Pons (tissue), 1 donor: ENCODE results near the gene HLA-DPB1.

ENCODE experiments used
- DNase-seq: peaks from one replicate; pipeline ENCODE4 v3.0.0-alpha.2; 2016; ENCODE audit warnings: low spot score

HLA-DPB1 gene

GRCh38 chr6:33103776-33104175, 28.0 kb downstream of the HLA-DPB1 start:
- DNase-seq = no peak

GRCh38 chr6:33104887-33105286, 29.1 kb downstream of the HLA-DPB1 start:
- no peak for DNase-seq

DNA sequence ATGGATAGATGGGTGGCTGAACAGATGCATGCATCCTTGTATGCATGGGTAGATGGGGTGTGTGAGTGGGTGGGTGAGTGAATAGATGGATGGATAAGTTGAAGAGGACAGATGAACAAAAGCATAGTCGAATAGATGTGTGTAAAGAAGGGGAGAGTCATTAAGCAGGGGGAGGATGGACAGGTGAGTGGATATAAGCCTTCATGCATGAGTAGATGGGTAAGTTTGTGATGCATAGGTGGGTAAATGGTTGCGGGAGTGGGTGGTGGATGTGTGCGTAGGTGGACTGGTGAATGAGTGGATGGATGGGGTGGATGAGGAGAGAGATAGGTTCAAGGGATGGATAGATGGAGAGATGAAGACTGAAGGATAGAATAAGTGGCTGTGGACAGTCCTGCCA, 29.6 kb downstream of the HLA-DPB1 start:
- no peak for DNase-seq

GRCh38 chr6:33105916-33106871, 30.4 kb downstream of the HLA-DPB1 start:
- DNase-seq = no peak

- DNase-seq = no peak
Measured at GRCh38 chr6:33107641-33108040, 31.9 kb downstream of the HLA-DPB1 start.

DNA sequence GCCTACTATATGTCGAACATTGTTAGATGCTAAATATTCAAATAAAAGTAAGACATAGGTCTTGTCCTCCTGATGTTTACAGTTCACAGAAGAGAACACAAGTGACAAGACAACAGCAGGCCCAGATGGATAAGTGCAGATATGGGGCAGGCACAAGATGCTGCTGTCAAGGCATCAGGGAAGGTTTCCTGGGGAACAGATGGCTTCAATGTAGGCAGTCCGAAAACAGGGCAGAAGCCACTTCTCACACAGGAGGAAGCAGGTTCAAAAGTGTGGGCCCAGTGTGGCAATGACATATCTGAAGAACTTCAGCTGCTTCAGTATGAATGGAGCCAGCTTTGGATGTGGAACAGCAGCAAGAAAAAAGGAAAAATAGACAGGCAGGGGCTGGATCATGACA, 32.5 kb downstream of the HLA-DPB1 start:
- DNase-seq = no peak

DNA sequence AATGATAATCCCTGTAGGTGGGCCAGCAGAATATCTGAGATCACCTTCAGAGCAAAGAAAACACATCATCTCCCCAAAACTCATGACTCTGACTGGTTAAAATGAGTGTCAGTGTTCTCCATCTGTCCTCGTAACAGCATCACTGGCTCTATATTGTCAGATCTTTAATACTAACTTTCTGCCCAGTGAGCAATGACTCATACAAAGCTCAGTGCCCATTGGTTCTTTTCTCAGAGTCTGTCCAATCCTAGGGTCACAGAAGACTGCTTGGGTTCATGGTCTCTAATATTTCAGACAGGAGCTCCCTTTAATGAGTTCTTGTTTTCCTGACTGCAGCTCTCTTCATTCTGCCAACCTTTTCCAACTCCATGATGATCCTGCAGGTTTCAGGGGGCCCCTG, 36.4 kb downstream of the HLA-DPB1 start:
- peak; percentile 86 for DNase-seq

- no peak for DNase-seq
Measured at GRCh38 chr6:33113755-33114154, 38.0 kb downstream of the HLA-DPB1 start.

DNA sequence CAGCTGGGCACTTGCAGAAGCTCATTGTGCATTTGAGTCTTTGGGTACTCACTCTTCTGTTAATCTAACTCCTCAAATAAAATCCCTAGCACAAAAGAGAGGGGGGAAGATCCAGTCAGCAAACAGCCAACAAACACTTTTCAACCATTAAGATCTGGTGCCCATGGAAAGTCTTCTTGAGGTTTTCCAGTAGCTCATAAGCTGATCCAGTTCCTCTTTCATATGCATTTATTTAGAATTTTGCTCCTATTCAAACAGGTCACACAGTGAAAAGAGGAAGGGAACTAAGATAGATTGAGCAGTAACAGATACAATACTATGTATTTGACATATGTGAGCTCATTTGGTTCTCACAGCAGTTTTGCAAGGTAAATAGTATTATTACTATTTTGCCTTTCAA, 38.6 kb downstream of the HLA-DPB1 start:
- DNase-seq = no peak

DNA sequence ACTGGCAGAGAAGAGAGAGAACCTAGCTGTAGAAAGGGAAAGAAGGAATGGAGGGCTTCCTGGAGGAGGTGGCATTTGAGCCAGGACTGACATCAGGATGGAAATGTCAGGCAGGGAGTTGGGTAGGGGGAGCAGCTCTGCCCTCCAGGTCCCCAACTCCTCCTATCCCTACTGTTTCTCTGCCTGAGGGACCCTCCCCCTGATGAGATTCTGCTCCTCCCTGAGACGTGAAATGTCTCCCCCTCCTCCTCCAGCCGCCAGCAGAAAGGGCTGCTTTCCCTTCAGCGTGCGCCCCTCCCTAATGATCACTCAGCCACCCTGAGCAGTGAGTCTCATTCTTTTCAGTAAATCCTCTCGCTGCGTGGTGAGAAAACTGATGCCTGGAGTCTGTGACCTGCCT, 40.6 kb downstream of the HLA-DPB1 start:
- no peak for DNase-seq

GRCh38 chr6:33116841-33117711, 41.3 kb downstream of the HLA-DPB1 start:
- DNase-seq = no peak

GRCh38 chr6:33117811-33118277, 42.1 kb downstream of the HLA-DPB1 start:
- DNase-seq = no peak

- peak; percentile 64 for DNase-seq
Measured at GRCh38 chr6:33118525-33119123, 42.8 kb downstream of the HLA-DPB1 start.

- no peak for DNase-seq
Measured at GRCh38 chr6:33120001-33120400, 44.2 kb downstream of the HLA-DPB1 start.

DNA sequence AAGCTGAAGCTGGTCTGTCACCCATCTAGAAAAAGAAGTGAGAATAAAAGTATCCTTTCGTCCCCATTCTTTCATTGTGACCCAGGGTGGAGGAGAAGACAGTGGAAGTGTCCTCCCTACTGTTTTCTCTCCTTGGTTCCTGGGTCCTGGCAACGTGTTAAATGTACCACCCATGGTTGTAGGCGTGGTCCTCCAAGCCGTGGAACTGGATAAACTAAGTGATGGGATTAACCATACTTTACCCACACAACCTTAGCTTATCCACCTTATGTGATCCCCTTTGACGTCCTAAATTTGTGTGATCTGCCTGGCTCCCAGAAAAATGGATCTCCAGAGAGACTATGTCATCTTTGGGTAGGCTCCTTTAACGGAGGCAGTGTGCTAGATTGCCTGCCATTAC, 47.4 kb downstream of the HLA-DPB1 start:
- DNase-seq = no peak

DNA sequence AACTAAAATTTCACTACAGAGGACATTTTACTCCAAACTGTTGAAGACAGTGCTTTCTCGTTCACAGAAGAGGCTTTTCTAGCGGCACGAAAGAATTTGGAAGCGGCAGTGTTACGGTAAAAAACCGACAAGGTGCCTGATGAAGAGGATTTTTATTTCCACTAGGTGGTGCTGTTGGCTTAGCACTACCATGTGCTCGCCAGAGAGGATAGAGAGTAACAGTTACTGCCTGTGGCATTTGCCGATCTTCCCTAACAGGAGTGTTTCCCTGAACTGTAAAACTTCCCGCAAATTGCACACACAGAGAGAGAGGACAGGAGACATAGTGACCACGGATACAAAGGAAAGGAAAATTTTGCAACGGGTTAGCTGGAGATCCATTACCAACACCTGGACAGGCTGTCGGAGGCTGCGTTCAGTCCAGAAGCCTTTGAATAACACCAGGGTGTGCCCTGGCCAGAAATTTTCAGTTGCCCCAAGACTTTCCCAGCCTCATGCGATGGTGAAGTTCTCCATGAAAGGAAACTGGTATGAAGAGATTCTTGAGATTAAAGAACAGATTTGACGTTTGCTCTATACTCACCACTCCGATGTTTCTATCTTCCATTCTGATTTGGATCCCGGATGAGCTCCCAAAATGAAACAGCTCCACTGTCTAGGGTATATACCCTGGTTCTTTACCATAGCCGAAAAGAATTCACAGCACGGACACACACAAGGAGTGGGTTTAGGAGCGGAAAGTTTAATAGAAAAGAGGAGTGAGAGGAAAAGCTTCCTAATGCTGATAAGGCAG, 48.1 kb downstream of the HLA-DPB1 start:
- DNase-seq = peak; percentile 65

DNA sequence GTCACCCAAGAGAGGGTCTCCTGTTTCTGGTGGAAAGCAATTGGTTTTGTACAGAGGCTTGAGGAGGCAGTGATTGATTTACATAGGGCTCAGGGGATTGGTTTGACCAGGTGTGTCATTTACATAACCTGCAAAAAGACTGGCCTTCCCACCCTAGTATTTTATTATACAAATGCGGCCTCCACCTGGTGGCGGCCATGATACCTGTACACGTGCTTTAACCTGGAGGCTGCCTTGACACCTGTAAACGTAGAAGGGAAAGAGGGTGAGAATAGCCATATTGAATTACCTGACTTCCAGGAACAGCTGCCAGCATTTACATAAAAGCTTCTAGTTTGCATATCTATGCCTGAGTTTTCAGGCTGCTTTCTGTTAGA, 48.7 kb downstream of the HLA-DPB1 start:
- DNase-seq = no peak

DNA sequence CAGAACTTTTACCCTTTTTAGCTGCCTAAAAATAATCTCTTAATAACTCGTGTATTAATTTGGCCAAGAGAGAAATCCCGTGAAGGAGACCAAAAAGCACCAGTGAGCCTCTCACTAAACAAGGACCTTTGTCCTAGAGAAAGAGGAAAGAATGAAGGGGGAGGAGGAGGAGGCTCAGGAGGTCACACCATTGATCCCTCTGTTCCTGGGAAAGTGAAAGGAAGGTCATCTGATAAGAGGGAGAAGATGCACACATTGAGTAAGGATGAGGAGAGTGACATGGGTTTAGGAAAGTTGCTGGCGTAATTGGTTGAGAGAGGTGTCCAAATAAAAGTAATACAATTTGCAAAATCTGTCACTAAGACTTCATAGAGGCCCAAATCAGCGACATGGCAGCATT, 49.2 kb downstream of the HLA-DPB1 start:
- DNase-seq = no peak

GRCh38 chr6:33126101-33126714, 50.4 kb downstream of the HLA-DPB1 start:
- peak; percentile 46 for DNase-seq

DNA sequence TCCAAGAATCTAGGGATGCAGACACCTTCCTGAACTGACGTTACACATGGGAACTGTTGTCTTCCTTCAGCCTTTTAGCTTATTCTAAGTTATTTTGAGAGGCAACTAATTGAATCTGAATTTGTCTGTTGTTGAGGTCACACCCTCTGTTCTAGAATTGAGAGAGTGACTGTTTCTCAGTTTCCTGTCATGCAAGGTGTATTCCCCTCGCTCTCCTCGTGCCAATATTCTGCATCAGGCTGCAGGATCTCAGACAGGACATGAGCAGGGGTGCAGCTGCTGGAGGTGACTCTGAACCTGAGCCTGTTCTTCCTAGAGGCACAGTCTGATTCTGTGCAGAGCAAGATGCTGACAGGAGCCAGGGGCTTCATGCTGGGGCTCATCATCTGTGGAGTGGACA, 52.5 kb downstream of the HLA-DPB1 start:
- DNase-seq = no peak

DNA sequence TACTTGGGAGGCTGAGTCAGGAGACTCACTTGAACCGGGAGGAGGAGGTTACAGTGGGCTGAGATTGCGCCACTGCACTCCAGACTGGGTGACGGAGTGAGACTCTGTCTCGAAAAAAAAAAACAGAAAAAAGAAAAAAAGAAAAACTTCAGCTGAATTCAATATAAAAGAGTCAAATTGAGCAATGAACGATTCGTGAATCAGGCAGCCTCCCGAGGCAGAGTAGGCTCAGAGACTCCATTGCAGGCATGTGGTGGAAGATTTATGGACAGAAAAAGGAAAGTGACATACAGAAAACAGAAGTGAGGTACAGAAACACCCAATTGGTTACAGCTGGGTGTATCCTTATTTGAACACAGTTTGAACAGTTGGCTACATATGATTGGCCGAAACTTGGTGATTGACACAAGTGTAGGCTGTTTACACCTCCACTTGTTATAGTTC, 56.3 kb downstream of the HLA-DPB1 start:
- no peak for DNase-seq
